SK-N-MC (cell line): ENCODE data around the gene CAMK1G.

Source experiments
- EZH2 ChIP-seq: fragments of 200-600 bp; sonication (generic); IDR thresholded peaks from one replicate; pipeline ENCODE4 v1.6.1; 2017; ENCODE audit warnings: antibody characterized with exemption
- FOXP2 ChIP-seq: optimal IDR thresholded peaks from 2 replicates; pipeline ENCODE3; 2011; ENCODE audit warnings: mild to moderate bottlenecking, moderate library complexity; ENCODE audit not compliant: insufficient read depth; ENCODE audit errors: extremely low read length, control extremely low read depth
- POLR2AphosphoS5 ChIP-seq: IDR thresholded peaks from 2 replicates; pipeline ENCODE4 v1.6.1; 2012; ENCODE audit warnings: mild to moderate bottlenecking, low read depth, low read length, borderline replicate concordance

- TF ChIP-seq EZH2 (no peak), POLR2AphosphoS5 (no peak), FOXP2 (no peak)
These were observed 52.3 kb downstream of the CAMK1G start for GRCh38 chr1:209635850-209636249.
